SW480 (cell line): ENCODE measurements around the gene BCL2L1.
A peak's percentile ranks its signal among the peaks of the same experiment; 100 is the strongest.
"Not testable (repeated sequence)": the region's sequence is repeated elsewhere in the genome, so short reads cannot be mapped to it uniquely, and the experiment has no call there.

Source experiments
- DNase-seq: peaks from one replicate; pipeline ENCODE4 v3.0.0-alpha.2; 2016; ENCODE audit warnings: low spot score

BCL2L1 gene

GRCh38 chr20:31674895-31675827, 47.5 kb downstream of the BCL2L1 start:
- DNase-seq, result peak; percentile 69

- DNase-seq, result no peak
These were observed 48.7 kb downstream of the BCL2L1 start for GRCh38 chr20:31673943-31674463.

DNA sequence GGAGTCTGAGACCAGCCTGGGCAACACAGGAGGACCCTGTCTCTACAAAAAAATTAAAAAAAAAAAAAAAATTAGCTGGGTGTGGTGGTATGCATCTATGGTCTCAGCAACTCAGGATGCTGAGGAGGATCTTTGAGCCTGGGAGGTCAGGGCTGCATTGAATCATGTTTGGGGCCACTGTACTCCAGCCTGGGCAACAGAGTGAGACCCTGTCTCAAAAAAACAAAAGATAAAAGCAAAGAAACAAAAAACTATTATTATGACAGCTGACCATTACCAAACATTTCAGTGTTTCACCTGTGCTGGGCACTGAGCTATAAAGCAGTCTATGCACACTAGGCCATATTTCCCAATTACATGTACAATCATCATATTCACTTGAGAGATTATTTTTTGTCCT, 49.2 kb downstream of the BCL2L1 start:
- DNase-seq, result no peak

DNA sequence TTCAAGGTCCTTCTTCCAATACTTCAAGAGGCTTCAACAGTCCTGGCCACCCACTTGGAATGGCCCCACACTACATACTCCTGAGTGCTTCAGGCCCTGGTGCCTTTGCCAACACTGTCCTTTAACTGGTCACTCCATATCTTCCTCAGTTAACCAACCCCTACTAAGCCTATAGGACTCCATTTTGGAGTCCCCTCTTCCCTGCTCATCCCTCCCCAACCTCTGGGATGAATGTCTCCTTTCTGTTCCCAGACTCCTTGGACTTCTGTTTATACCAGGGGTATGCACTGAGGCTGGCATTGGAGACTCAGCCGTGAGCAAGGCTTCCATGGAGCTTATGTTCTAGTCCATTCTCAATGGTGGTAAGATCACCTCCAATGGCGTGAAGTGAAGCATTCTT, 51.3 kb downstream of the BCL2L1 start:
- no peak for DNase-seq

DNA sequence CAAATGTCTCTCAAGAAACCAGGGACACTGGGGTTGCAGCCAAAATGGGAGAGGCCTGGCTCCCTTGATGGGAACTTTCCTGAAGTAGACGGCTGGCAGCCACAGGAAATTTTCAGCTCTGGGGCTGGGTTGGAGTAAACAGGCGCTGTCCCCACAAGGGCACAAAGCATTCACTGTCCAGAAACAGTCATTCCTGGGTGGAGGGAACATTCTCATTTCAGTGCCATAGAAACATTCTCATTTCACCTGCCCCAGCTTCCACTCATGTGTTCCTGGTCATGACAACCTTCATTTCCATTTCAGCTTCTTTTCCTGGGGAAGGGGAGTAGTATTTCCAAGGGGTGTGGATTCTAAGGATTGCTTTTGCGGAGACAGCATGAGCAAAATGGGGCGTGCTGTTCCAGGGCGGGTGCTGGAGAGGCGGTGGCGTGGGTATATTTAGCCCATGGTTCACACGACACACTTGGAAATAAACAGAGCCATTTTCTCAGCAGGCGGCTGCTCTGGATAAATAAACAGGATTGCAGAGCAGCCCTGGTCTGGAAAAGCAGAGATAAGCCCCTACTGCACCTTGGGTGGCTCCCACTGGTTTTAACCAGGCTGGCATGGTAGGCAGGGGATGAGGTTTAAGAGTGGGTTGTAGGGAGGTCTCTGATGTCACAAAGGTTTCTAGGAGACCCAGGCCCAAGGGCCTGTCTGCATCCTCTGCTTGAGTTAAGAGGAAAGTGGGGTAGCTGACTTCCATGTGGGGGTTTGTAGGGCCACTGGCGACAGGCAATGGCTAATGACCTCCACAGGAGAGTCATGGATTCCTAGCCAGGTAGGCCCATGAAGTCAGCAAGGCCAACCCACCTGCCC, 52.1 kb downstream of the BCL2L1 start:
- no peak for DNase-seq

- no peak for DNase-seq
These were observed 52.8 kb downstream of the BCL2L1 start for GRCh38 chr20:31669876-31670275.

- DNase-seq, result not testable (repeated sequence)
These were observed 53.7 kb downstream of the BCL2L1 start for GRCh38 chr20:31668944-31669343.

DNA sequence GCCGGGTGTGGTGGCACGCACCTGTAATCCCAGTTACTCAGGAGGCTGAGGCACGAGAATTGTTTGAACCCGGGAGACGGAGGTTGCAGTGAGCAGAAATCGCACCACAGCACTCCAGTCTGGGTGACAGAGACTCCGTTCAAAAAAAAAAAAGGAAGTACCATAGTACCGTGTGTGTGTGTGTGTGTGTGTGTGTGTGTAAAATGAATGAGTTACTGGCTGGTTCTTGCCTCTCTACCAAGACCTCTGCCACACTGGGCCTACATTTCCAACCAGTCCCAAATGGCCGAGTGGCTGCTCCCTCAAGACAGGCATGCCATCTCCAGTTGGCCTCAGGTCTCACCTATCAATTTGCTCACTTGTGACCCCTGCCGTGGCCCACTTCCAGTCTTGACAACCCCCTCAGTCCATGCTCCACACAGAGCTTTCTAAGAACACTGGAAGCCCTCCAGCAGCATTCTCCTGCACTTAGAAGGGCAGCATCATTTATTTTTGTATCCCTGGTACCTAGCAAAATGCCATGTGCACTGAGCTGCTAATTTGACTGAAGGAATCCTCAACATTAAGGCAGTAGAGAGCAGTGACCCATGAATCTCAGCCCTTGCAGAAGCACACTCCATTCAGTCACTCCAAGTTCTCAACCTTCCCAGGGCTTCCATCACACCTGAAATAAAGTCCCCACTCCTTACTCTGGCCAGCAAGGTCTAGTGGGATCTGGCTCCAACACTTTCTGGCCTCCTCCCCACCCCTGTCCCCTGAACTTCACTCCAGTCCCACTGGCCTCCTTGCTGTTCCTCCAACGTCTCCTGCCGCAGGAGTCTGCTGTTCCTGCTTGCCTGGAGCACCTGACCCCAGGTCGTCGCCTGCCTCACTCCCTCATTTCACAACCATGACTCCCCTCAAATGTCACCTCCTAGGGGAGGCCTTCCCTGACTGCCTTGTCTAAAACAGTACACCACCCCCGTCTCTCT, 55.1 kb downstream of the BCL2L1 start:
- DNase-seq, result no peak

DNA sequence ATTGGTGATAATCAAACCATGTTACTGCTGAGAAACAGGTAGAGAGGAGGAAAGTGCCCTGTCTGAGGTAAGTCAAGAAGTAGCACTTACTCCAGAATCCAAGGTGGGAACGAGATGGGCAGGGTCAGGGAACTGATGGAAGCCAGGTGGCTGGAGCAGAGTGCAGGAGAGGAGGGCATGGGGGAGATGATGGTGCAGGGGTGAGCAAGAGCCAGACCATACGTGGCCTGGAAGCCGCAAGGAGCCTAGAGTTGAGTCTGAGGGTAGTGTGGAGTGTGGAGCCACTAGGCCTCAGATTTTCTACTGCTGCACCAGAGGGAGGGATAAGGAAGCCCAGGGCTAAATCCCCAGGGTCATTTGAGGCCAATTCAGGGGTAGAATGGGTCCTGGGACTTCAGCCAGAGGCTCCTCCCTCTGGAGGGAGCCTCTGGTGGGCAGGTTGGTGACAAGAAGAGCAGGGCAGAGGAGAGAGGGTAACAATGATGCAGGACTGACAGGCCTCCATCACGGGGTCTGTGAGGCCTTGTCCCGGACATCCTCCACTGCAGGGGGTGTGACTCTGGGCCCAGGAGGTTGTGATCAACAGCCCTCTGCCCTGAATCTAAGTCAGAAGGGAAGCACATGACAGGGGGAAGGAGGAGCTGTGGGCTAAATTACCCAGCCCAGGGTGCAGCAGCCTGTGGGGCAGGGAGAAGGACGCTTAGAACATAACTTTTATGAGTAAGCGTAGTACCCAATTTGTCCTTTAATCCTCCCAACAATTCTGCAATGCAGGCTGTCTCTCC, 56.2 kb downstream of the BCL2L1 start:
- no peak for DNase-seq

GRCh38 chr20:31665753-31666152, 56.9 kb downstream of the BCL2L1 start:
- no peak for DNase-seq

- no peak for DNase-seq
These were observed 57.8 kb downstream of the BCL2L1 start for GRCh38 chr20:31664696-31665354.

DNA sequence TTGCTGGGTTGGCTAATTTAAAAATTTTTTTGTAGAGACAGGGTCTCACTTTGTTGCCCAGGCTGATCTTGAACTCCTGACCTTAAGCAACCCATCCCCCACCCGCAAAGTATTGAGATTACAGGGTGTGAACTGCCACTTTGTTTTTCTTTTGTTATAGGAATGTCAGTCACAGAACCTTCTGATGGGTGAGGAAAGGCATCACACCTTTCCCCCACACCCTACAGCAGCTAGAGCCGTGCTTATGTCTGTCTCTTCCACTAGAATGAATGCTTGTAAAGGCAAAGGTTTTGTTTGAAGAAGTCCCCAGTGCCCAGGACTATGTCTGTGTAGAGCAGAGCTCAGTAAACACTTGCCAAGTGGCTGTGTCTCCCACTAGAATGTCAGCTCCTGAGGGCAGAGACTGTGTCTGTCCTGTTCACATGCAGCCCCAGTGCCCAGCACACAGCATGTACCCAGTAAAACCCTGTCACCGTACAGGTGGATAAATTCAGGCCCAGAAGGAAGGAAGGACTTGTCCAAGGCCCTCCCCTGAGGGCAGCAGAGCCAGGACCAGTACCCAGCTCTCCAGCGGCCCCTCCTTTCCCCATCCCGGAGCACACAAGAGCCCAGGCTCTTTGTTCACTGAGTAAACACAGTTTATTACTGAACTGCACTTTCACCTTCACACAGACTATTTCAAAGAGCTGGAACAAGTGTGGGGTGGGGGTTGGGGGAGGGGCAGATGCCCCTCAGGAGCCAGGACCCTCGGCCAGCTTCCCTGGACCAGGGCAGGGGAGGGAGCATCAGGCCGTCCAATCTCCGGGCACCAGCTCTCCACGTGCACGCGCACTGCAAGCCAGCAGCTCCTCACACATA, 58.6 kb downstream of the BCL2L1 start:
- DNase-seq, result no peak

- no peak for DNase-seq
These were observed 59.2 kb downstream of the BCL2L1 start for GRCh38 chr20:31663524-31663837.

DNA sequence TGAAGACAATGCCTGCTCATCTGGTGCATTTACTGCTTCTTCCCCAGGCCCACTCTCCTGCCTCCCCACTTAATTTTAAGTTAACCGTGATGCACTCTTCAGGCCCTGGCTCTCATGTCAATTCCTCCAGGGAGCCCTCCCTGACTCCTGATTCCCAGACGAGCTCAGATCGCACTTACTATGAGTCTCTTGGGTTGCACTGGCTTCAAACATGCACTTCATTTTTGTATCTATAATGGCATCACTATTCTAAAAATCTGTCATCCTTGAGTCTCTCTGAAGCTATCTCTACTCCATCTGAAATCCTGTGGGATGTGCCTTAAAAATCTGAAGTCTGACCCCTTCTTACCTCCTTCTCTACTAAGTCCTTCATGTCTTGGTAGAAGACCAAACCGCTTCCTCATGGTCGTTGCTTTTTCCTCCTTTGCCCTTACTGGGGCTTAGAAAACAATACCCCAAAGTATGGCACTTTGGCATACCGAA, 60.3 kb downstream of the BCL2L1 start:
- no peak for DNase-seq

DNA sequence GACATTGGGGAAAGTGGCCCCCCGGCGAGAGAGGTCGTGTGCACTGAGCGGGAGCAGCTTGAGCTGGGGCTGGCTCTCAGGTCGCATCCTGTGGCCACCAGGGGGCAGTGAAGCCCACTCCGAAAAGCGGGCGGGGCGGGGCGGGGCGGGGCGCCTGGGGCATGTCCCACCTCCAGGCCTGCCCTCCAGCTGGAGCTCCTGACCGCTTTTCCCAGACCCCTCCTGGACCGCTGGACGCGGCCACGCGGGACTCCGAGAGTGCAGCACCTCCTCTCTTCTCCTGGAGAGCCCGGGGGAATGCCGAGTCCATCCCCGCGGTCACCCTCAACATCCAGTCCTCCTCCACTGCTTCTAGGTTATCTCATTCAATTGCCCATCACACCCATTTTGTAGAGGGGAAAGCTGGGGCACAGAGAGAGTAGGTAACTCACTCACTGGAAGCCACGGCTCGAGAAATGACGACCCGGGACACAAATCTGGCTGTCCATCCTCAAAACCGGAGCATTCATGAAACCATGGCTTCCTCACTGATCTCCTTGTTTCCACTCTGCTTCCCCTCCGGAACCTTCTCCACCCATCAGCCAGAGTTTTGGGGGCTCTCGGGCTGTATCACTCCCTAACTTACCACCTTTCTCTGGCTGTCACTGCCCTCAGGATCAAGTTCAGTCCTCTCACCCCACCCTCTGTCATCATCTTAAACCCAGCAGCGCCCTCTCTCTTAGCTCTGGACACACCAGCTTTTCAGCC, 60.9 kb downstream of the BCL2L1 start:
- peak; percentile 80 for DNase-seq

DNA sequence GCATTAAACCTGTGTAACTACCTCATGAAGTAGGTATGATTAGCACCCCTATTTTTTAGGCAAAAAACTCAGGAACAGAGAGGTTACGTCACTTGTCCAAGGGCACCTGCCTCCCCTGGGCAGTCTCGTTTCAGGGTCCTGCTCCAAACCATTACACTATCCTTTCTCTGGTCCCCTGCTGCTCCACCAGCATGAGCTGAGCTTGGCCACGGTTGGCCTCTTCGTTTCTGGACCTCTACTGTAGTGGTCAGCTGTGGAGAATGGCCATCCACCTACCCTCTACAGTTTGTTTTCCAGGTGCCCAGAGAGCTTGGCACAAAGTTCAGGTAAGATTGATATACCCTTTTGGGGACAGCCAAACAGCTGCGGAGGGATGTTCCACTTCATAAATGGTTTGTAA, 68.1 kb downstream of the BCL2L1 start:
- no peak for DNase-seq

DNA sequence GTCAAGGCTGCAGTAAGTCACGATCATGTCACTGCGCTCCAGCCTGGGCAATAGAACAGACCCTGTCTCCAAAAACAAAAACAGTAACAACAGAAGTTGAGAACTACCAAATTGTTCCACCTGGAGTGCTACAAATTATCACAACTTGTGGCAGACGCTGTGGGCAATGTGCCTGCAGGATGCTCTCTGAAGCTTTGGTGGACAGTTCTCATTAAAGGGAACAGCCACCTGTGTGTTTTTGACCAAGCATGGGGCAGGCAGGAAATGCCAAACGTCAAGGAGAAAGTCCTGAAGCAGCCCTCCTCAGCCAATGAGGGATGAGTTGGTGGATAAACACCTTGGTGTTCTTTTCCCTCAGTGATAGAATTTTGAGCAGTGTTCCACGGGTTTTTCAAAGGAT, 69.1 kb downstream of the BCL2L1 start:
- no peak for DNase-seq

DNA sequence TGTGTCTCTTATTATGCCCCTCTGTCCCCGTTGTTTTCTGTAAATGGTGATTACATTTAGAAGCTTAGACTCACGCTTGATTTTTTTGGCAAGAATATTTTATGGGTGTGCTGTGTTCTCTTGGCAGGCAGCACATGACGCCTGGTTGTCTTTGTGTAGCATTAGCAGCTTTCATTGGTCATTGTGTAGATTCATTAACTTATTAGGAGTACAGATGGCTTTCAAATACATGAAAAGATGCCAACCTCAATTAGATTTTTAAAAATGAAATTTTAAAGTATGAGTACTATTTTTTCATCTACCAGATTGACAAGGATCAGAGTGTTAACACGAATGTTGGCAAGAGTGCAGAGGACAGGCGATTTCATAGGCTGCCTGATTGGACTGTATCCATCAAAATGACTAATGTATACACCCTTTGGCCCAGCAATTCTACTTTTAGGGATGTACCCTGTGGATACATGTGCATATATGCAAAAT, 69.7 kb downstream of the BCL2L1 start:
- DNase-seq, result no peak
